Ascending aorta (tissue), 2 donors: ENCODE results near the gene WDR89. TPM values are rescaled to one million over a fixed set of nuclear protein-coding genes. Genes with fewer than 3 reads are reported as not detected.

ENCODE experiments used
- DNase-seq, 2 donors: peaks; one replicate each; pipeline ENCODE4 v3.0.0-alpha.2; 2019; ENCODE audit warnings: low spot score in 2 of 2
- H3K27ac ChIP-seq, 2 donors: fragments of 200-600 bp; sonication (generic); one replicate each; pipeline ENCODE4 v1.5.1; 2016 to 2017; ENCODE audit warnings: mild to moderate bottlenecking in 1 of 2
- H3K27me3 ChIP-seq: fragments of 200-600 bp; sonication (generic); one replicate; pipeline ENCODE4 v1.5.1; 2017
- H3K36me3 ChIP-seq, 2 donors: fragments of 200-600 bp; sonication (generic); one replicate each; pipeline ENCODE4 v1.5.1; 2016
- H3K4me1 ChIP-seq, 2 donors: fragments of 200-600 bp; sonication (generic); one replicate each; pipeline ENCODE4 v1.5.1; 2016 to 2017; ENCODE audit warnings: mild to moderate bottlenecking in 1 of 2
- H3K4me3 ChIP-seq, 2 donors: fragments of 200-600 bp; sonication (generic); one replicate each; pipeline ENCODE4 v1.5.1; 2016 to 2017; ENCODE audit warnings: mild to moderate bottlenecking in 1 of 2
- H3K9me3 ChIP-seq, 2 donors: fragments of 200-600 bp; sonication (generic); one replicate each; pipeline ENCODE4 v1.5.1; 2016
- intact Hi-C: fragments of 100-400 bp; cut with DNase I; formaldehyde crosslinking; loops from one replicate; pipeline ENCODE4 v1.15.1; 2023
- total RNA-seq: library from RNA; depleted of rRNA; stranded (reverse); fragments of >200 nt; gene quantifications from one replicate; pipeline ENCODE4 v1.1.0, GENCODE V29; 2016
- TF ChIP-seq, protein P1 (sequence below), 3 experiments: fragments of 200-600 bp in 2 of 3; fragments of 450-650 bp in 1 of 3; sonication (generic) in 2 of 3; IDR thresholded peaks; one replicate each; pipeline ENCODE4 v1.5.1; 2016 to 2019; ENCODE audit warnings: antibody characterized with exemption in 3 of 3, mild to moderate bottlenecking in 1 of 3, moderate library complexity in 1 of 3

The WDR89 gene
- total RNA-seq, 1 donor from 2014 or later, result not detected

DNA sequence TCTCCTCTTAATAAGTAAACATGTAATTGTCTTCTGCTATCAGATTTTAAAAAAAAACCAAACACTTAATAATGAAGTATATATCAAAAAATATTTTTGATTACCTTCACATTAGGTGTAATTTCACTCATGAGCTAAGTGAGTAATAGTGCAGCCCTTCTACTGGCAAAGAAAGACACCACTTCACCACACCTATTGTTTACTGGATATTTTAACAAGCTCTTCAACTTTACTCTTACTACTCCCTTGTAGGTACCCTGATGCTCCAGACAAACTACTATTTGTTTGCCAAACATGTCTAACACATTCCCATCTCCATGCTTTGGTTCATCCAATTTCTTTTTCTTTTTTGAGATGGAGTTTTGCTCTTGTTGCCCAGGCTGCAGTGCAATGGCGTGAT is 36.9 kb upstream of the WDR89 start:
- intact Hi-C loops, result no loop called here
- Histone ChIP-seq H3K27me3 (no peaks in the 10 kb centered on the region), H3K27ac (no peak overlapping the region), H3K4me3 (no peak overlapping the region), H3K9me3 (no peaks in the 10 kb centered on the region), H3K4me1 (no peaks in the 10 kb centered on the region), H3K36me3 (peaks cover 0 to 3% of the 10 kb centered on the region in 2 donors)
- TF ChIP-seq, protein P1, sequence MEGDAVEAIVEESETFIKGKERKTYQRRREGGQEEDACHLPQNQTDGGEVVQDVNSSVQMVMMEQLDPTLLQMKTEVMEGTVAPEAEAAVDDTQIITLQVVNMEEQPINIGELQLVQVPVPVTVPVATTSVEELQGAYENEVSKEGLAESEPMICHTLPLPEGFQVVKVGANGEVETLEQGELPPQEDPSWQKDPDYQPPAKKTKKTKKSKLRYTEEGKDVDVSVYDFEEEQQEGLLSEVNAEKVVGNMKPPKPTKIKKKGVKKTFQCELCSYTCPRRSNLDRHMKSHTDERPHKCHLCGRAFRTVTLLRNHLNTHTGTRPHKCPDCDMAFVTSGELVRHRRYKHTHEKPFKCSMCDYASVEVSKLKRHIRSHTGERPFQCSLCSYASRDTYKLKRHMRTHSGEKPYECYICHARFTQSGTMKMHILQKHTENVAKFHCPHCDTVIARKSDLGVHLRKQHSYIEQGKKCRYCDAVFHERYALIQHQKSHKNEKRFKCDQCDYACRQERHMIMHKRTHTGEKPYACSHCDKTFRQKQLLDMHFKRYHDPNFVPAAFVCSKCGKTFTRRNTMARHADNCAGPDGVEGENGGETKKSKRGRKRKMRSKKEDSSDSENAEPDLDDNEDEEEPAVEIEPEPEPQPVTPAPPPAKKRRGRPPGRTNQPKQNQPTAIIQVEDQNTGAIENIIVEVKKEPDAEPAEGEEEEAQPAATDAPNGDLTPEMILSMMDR (IDR thresholded peaks at IDR 0.05), result no peak
- no peak for DNase-seq

DNA sequence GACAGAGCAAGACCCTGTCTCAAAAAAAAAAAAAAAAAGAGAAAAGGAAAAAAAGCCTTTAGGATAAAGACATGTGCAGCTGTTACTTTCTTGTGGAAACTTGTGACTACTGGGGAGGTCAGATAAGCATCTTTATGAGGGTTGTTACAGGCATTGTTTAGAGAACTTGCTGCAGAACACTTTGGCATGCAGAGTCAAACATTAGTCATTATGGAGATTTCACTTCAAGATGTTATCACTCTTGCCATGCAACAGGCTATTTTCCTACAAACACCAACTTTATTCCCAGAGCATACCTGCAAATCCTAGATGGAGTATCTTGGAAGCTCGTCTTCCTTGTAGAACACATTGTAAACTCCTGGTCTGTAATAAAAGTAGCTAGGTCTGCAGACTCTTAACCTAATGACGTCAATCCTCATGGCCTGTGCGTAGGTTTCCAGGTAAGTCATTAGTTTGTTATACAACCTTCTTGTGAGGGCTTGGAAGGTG is 36.3 kb upstream of the WDR89 start:
- DNase-seq, result no peak
- H3K27me3 ChIP-seq, result no peaks in the 10 kb centered on the region
- TF ChIP-seq, protein P1 (IDR thresholded peaks at IDR 0.05), result no peak
- intact Hi-C loops, result no loop called here
- H3K4me3 ChIP-seq, result no peak overlapping the region
- H3K36me3 ChIP-seq, result peaks cover 0 to 3% of the 10 kb centered on the region in 2 donors
- H3K9me3 ChIP-seq, result no peaks in the 10 kb centered on the region
- H3K27ac ChIP-seq, result no peak overlapping the region
- H3K4me1 ChIP-seq, result no peaks in the 10 kb centered on the region

DNA sequence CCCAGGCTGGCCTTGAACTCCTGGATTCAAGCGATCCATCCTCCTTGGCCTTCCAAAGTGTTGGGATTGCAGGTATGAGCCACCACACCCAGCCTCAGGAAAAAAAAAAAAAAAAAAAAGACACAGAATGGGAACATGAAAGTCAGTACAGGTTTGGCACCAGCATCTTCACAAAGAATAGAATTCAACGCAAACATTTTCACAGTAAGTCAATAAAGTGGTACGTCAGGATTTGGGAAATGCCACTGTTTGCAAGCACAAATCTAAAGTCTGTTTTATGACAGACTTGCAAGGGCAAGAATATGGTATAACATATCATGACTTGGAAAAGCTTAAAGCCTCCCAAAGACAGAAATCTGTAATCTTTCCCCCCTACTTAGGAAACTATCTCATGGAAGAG is 34.9 kb upstream of the WDR89 start:
- Histone ChIP-seq H3K27me3 (no peaks in the 10 kb centered on the region), H3K4me1 (no peaks in the 10 kb centered on the region), H3K27ac (no peak overlapping the region), H3K4me3 (no peak overlapping the region), H3K36me3 (peaks cover 0 to 3% of the 10 kb centered on the region in 2 donors), H3K9me3 (no peaks in the 10 kb centered on the region)
- no peak for DNase-seq
- intact Hi-C loops, result no loop called here
- TF ChIP-seq, protein P1 (IDR thresholded peaks at IDR 0.05), result no peak

DNA sequence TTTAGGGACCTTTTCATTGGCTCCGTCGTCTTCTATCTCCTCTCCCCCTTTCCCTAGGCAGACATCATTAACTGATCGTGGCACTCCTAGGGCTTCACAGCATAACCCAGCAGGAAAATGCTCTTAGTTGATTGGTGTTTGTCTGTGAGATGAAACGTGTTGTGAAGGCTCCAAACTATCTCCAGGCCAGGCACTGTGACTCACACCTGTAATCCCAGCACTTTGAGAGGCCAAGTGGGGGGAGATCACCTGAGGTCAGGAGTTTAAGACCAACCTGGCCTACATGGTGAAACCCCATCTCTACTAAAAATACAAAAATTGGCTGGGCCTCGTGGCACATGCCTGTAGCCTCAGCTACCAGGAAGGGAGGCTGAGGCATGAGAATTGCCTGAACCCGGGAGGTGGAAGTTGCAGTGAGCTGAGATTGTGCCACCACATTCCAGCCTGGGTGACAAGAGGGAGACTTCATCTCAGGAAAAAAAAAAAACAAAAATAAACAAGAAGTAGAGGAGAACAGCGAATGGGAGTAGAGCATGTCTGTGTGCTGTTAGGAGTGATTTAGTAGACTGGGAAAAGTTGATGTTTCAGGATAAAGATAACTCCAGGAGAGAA is 32.3 kb upstream of the WDR89 start:
- intact Hi-C loops, result no loop called here
- H3K27me3 ChIP-seq, result no peaks in the 10 kb centered on the region
- no peak for DNase-seq
- H3K4me1 ChIP-seq, result no peaks in the 10 kb centered on the region
- H3K9me3 ChIP-seq, result no peaks in the 10 kb centered on the region
- H3K36me3 ChIP-seq, result peaks cover 0 to 3% of the 10 kb centered on the region in 2 donors
- TF ChIP-seq, protein P1 (IDR thresholded peaks at IDR 0.05), result no peak
- no peak overlapping the region for H3K27ac ChIP-seq
- H3K4me3 ChIP-seq, result no peak overlapping the region

DNA sequence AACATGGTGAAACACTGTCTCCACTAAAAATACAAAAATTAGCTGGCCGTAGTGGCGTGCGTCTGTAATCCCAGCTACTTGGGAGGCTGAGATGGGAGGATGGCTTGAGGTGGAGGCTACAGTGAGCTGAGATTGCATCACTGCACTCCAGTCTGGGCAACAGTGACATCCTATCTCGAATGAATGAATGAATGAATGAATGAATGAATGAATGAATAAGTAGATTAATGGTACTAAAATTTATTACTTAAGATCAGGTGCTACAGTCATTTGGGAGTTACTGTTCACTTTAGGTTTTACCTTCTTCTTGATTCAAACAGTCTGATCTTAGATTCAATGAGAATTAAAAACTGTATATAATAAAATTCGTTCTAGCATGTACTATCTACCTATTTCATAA is 31.6 kb upstream of the WDR89 start:
- no peak overlapping the region for H3K4me3 ChIP-seq
- no peaks in the 10 kb centered on the region for H3K9me3 ChIP-seq
- H3K27ac ChIP-seq, result no peak overlapping the region
- H3K36me3 ChIP-seq, result peaks cover 0 to 3% of the 10 kb centered on the region in 2 donors
- no peaks in the 10 kb centered on the region for H3K4me1 ChIP-seq
- H3K27me3 ChIP-seq, result no peaks in the 10 kb centered on the region
- TF ChIP-seq, protein P1 (IDR thresholded peaks at IDR 0.05), result no peak
- no peak for DNase-seq
- intact Hi-C loops, result no loop called here
